ENCODE data around the gene GBA3. TPM values are rescaled to one million over a fixed set of nuclear protein-coding genes. Genes with fewer than 3 reads are reported as not detected.

GBA3 gene
- total and polyA plus RNA-seq, 2 of the 8 experiments (the other 6 are each of a cell fraction or from before 2014, with no cell fraction given) = not detected

- H3K9ac ChIP-seq (replicated peaks in 1 of 4; ENCODE audit: extremely low read depth in 1 of 4, low read depth in 3 of 4, low read length in 3 of 4) = no peak overlapping the region
- no peaks in the 10 kb centered on the region for H3K36me3 ChIP-seq (ENCODE audit: control insufficient read depth in 2 of 4, insufficient read depth in 4 of 4, low read length in 3 of 4)
- no peak overlapping the region for H3K4me3 ChIP-seq (ENCODE audit: extremely low read depth in 1 of 4, insufficient read depth in 2 of 4, low read depth in 3 of 4, low read length in 4 of 4)
- CTCF ChIA-PET (ENCODE audit: partially characterized antibody) = interaction anchor here (0.7 to 1.0 kb wide), 2 partner anchors 24 to 336 kb away, joined by 3 read pairs; partner anchors contain the start of gene GBA3
- H2BK15ac ChIP-seq (ENCODE audit: low read length) = no peak overlapping the region
- H3K4me2 ChIP-seq (ENCODE audit: insufficient read depth in 1 of 2, low read depth in 2 of 2, low read length in 2 of 2) = no peak overlapping the region
- H3K79me1 ChIP-seq (ENCODE audit: low read depth, low read length) = no peaks in the 10 kb centered on the region
- H3K79me2 ChIP-seq (ENCODE audit: control insufficient read depth in 1 of 2, insufficient read depth in 2 of 2, low read length in 2 of 2) = no peaks in the 10 kb centered on the region
- H4K5ac ChIP-seq (ENCODE audit: insufficient read length, low read depth, low read length) = no peak overlapping the region
- FAIRE-seq (no peak), DNase-seq (ENCODE audit: low read depth in 1 of 2, low spot score in 2 of 2) (no peak)
- no peak overlapping the region for H4K91ac ChIP-seq (replicated peaks; ENCODE audit: insufficient read length, low read length)
- no peak overlapping the region for H3K4ac ChIP-seq (replicated peaks; ENCODE audit: insufficient read length, low read depth, low read length)
- no peak overlapping the region for H2AFZ ChIP-seq (ENCODE audit: low read length)
- no peaks in the 10 kb centered on the region for H3K9me3 ChIP-seq (ENCODE audit: insufficient read depth in 2 of 2, low read depth in 1 of 2, low read length in 1 of 2)
- H3K27me3 ChIP-seq (replicated peaks in 1 of 4; ENCODE audit: control insufficient read depth in 3 of 4, extremely low read depth in 1 of 4, insufficient read depth in 3 of 4, low read length in 3 of 4) = no peaks in the 10 kb centered on the region
- no peak overlapping the region for H2BK20ac ChIP-seq (ENCODE audit: low read length)
- no peaks in the 10 kb centered on the region for H3K4me1 ChIP-seq (replicated peaks in 1 of 4; ENCODE audit: control insufficient read depth in 3 of 4, insufficient read depth in 4 of 4, low read length in 3 of 4)
- H3K14ac ChIP-seq (ENCODE audit: insufficient read length) = no peak overlapping the region
- no peak overlapping the region for H3K18ac ChIP-seq (ENCODE audit: extremely low read depth, low read length)
- no peak overlapping the region for H2BK120ac ChIP-seq (replicated peaks; ENCODE audit: low read depth, low read length)
- POLR2A ChIA-PET (ENCODE audit: partially characterized antibody) = no interaction called here
- no peak overlapping the region for H2BK5ac ChIP-seq (ENCODE audit: low read depth, low read length)
- H2AK5ac ChIP-seq (ENCODE audit: low read depth, low read length) = no peak overlapping the region
- H3K56ac ChIP-seq (replicated peaks; ENCODE audit: insufficient read length, low read depth, low read length) = no peak overlapping the region
- no peak overlapping the region for H2BK12ac ChIP-seq (ENCODE audit: low read depth, low read length)
- no peaks in the 10 kb centered on the region for H3K23me2 ChIP-seq (ENCODE audit: low read depth, low read length)
- no peaks in the 10 kb centered on the region for H4K20me1 ChIP-seq (replicated peaks in 1 of 2; ENCODE audit: control insufficient read depth in 1 of 2, insufficient read depth in 2 of 2, low read length in 2 of 2)
- no peak overlapping the region for H3K27ac ChIP-seq (ENCODE audit: low read depth, low read length)
- no peak overlapping the region for H3K23ac ChIP-seq (ENCODE audit: insufficient read length)
- H4K8ac ChIP-seq (ENCODE audit: extremely low read depth, insufficient read depth, low read length) = no peak overlapping the region
- no peak for TF ChIP-seq TEAD4 (IDR thresholded peaks at IDR 0.05; ENCODE audit: low read depth, low read length)
- no peak for TF ChIP-seq NRF1 (IDR thresholded peaks at IDR 0.05; ENCODE audit: low read depth, low read length)
- no peak for TF ChIP-seq RFX5 (IDR thresholded peaks at IDR 0.05; ENCODE audit: borderline replicate concordance, low read depth, low read length)
- TF ChIP-seq CREB1 (IDR thresholded peaks at IDR 0.05) = no peak
- no peak for TF ChIP-seq RAD21 (IDR thresholded peaks at IDR 0.05 in 1 of 2, conservative IDR thresholded peaks at IDR 0.05 in 1 of 2; ENCODE audit: low read depth in 2 of 2, low read length in 2 of 2)
- no peak for TF ChIP-seq SP4 (IDR thresholded peaks at IDR 0.05; ENCODE audit: low read length)
- no peak for TF ChIP-seq POU5F1 (IDR thresholded peaks at IDR 0.05; ENCODE audit: low read depth, low read length)
- no peak for TF ChIP-seq KDM5A (IDR thresholded peaks at IDR 0.05; ENCODE audit: low read length)
- TF ChIP-seq ZNF274 (IDR thresholded peaks at IDR 0.05; ENCODE audit: borderline replicate concordance, extremely low read depth, low read length) = no peak
- no peak for TF ChIP-seq E2F6 (IDR thresholded peaks at IDR 0.05)
- no peak for TF ChIP-seq KDM4A (IDR thresholded peaks at IDR 0.05; ENCODE audit: low read depth, low read length, severe bottlenecking)
- TF ChIP-seq SP2 (IDR thresholded peaks at IDR 0.05; ENCODE audit: low read length) = no peak
- no peak for TF ChIP-seq SIN3A (conservative IDR thresholded peaks at IDR 0.05 in 1 of 2, IDR thresholded peaks at IDR 0.05 in 1 of 2; ENCODE audit: low read depth in 1 of 2, low read length in 2 of 2)
- no peak for TF ChIP-seq ATF2 (IDR thresholded peaks at IDR 0.05; ENCODE audit: low read length)
Measured at GRCh38 chr4:22668702-22669101, 24.0 kb upstream of the GBA3 start.
